Neural cell (in vitro differentiated cells): ENCODE measurements around the gene CHD9NB.

Experiments
- CTCF ChIP-seq: fragments of 450-650 bp; IDR thresholded peaks from 2 replicates; pipeline ENCODE4 v1.5.1; 2014; ENCODE audit warnings: antibody characterized with exemption, mild to moderate bottlenecking, moderate library complexity; ENCODE audit not compliant: poor library complexity, severe bottlenecking
- MXI1 ChIP-seq: fragments of 450-650 bp; conservative IDR thresholded peaks from 2 replicates; pipeline ENCODE4 v1.6.1; 2014; ENCODE audit warnings: antibody characterized with exemption, mild to moderate bottlenecking; ENCODE audit not compliant: poor library complexity, severe bottlenecking

GRCh38 chr16:53089434-53090285, 37.0 kb upstream of the CHD9NB start:
- TF ChIP-seq MXI1, result no peak
- TF ChIP-seq CTCF, result no peak
